Osteoblast (primary cell): ENCODE data around the gene SMAD5. TPM values are rescaled to one million over a fixed set of nuclear protein-coding genes. Genes with fewer than 3 reads are reported as not detected.

Experiments
- DNase-seq: peaks from one replicate; pipeline ENCODE4 v3.0.0; 2011; ENCODE audit warnings: low spot score, mixed read lengths; ENCODE audit not compliant: insufficient read length; ENCODE audit errors: missing footprints
- H2AFZ ChIP-seq: 2 replicates; pipeline ENCODE4 v1.6.0; 2011; ENCODE audit warnings: mild to moderate bottlenecking, low read length
- H3K27ac ChIP-seq: 2 replicates; pipeline ENCODE4 v1.5.1; 2011; ENCODE audit warnings: mild to moderate bottlenecking, low read depth, low read length, moderate library complexity
- H3K27me3 ChIP-seq: 2 replicates; pipeline ENCODE4 v1.6.0; 2012; ENCODE audit warnings: mild to moderate bottlenecking, control low read depth, inconsistent platforms, low read length, moderate library complexity; ENCODE audit not compliant: insufficient read depth
- H3K36me3 ChIP-seq: 2 replicates; pipeline ENCODE4 v1.5.1; 2011; ENCODE audit warnings: mild to moderate bottlenecking, low read length, control low read depth, moderate library complexity; ENCODE audit not compliant: insufficient read depth
- H3K4me1 ChIP-seq: 2 replicates; pipeline ENCODE4 v1.5.1; 2011; ENCODE audit warnings: mild to moderate bottlenecking, low read length, control low read depth, moderate library complexity; ENCODE audit not compliant: insufficient read depth
- H3K4me2 ChIP-seq: 2 replicates; pipeline ENCODE4 v1.6.0; 2011; ENCODE audit warnings: mild to moderate bottlenecking, low read length; ENCODE audit not compliant: insufficient read depth
- H3K4me3 ChIP-seq: fragments of 200-600 bp; sonication (generic); 3 replicates; pipeline ENCODE4 v1.5.1; 2012; ENCODE audit warnings: mild to moderate bottlenecking, low read length, inconsistent platforms; ENCODE audit not compliant: insufficient read depth
- H3K79me2 ChIP-seq: 2 replicates; pipeline ENCODE4 v1.6.0; 2012; ENCODE audit warnings: mild to moderate bottlenecking, low read length, control low read depth, inconsistent platforms; ENCODE audit not compliant: insufficient read depth
- H3K9me3 ChIP-seq: 2 replicates; pipeline ENCODE4 v1.5.1; 2011; ENCODE audit warnings: low read depth, low read length, control low read depth
- H4K20me1 ChIP-seq: 2 replicates; pipeline ENCODE4 v1.6.0; 2012; ENCODE audit warnings: mild to moderate bottlenecking, low read length, control low read depth; ENCODE audit not compliant: insufficient read depth
- small RNA-seq: library from RNA; depleted of rRNA; stranded (forward); fragments of <200 nt; gene quantifications from one replicate; pipeline ENCODE3, GENCODE V24; 2012
- total RNA-seq: library from RNA; depleted of rRNA; stranded (reverse); fragments of >200 nt; gene quantifications from 2 replicates; pipeline ENCODE4 v1.2.3, GENCODE V29; 2012
- TF ChIP-seq, protein P1 (sequence below): IDR thresholded peaks from 2 replicates; pipeline ENCODE4 v1.5.1; 2011; ENCODE audit warnings: mild to moderate bottlenecking, low read depth, low read length, moderate library complexity; ENCODE audit errors: extremely low read depth

Gene SMAD5
- total RNA-seq, 1 donor: 58.6 TPM

DNA sequence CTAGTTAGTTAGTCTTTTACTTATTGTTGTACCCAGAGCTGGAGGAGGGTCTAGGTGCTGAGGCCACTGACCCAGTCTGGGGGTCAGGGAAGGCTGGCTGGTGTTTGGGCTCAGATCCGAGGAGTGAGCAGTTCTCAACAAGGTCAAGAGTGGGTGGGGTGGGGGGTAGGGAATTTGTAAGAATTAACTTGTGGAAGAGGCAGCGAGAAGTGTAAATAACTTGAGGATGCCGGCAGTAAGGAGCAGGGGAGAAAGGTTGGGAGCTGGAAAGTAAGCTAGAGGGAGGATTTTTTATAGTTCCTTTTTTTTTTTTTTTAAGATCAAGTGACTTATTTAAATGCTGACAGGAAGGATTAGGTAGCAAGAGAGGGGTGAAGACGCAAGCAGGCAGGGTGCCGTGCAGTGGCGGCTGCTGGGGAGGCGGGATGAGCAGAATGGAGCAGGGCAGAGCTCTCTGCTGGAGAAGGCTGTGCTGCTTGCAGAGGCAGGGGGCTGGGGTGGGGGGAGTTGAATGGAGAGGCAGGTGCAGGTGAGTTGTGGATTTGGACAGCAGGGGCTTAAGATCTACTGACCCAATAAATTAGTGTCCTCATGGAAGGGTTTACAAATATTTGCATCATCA is 95.6 kb downstream of the SMAD5 start:
- no peaks in the 10 kb centered on the region for H3K79me2 ChIP-seq
- H3K9me3 ChIP-seq: no peaks in the 10 kb centered on the region
- TF ChIP-seq, protein P1, sequence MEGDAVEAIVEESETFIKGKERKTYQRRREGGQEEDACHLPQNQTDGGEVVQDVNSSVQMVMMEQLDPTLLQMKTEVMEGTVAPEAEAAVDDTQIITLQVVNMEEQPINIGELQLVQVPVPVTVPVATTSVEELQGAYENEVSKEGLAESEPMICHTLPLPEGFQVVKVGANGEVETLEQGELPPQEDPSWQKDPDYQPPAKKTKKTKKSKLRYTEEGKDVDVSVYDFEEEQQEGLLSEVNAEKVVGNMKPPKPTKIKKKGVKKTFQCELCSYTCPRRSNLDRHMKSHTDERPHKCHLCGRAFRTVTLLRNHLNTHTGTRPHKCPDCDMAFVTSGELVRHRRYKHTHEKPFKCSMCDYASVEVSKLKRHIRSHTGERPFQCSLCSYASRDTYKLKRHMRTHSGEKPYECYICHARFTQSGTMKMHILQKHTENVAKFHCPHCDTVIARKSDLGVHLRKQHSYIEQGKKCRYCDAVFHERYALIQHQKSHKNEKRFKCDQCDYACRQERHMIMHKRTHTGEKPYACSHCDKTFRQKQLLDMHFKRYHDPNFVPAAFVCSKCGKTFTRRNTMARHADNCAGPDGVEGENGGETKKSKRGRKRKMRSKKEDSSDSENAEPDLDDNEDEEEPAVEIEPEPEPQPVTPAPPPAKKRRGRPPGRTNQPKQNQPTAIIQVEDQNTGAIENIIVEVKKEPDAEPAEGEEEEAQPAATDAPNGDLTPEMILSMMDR: no peak
- H3K4me2 ChIP-seq: no peak overlapping the region
- no peak for DNase-seq
- no peaks in the 10 kb centered on the region for H4K20me1 ChIP-seq
- peaks cover 38% of the 10 kb centered on the region for H3K27me3 ChIP-seq
- no peaks in the 10 kb centered on the region for H3K36me3 ChIP-seq
- no peak overlapping the region for H3K27ac ChIP-seq
- no peak overlapping the region for H3K4me3 ChIP-seq
- no peaks in the 10 kb centered on the region for H3K4me1 ChIP-seq
- H2AFZ ChIP-seq: no peak overlapping the region

DNA sequence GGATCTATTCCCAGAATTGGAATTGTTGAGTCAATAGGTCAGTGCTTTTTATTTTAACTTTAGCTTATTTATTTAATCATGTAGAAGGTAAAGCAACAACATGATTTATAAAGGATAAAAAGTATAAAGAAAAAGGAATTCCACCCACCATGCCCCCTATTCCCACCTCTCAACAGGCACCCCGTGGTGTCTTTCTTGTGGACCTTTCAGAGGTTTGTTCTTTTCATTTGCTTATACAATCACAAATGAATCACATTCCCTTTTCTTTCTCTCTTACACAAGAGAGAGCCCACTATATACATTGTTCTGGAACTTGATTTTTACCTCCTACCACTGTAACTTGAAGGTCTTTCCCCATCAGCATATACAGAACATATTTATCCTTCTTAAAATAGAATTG is 97.5 kb downstream of the SMAD5 start:
- no peak overlapping the region for H3K4me2 ChIP-seq
- H3K27ac ChIP-seq: no peak overlapping the region
- H2AFZ ChIP-seq: no peak overlapping the region
- no peaks in the 10 kb centered on the region for H3K9me3 ChIP-seq
- TF ChIP-seq, protein P1: no peak
- no peaks in the 10 kb centered on the region for H3K36me3 ChIP-seq
- H3K4me1 ChIP-seq: peaks cover under 1% of the 10 kb centered on the region
- H3K4me3 ChIP-seq: no peak overlapping the region
- no peaks in the 10 kb centered on the region for H4K20me1 ChIP-seq
- no peaks in the 10 kb centered on the region for H3K79me2 ChIP-seq
- peaks cover 28% of the 10 kb centered on the region for H3K27me3 ChIP-seq
- DNase-seq: no peak

DNA sequence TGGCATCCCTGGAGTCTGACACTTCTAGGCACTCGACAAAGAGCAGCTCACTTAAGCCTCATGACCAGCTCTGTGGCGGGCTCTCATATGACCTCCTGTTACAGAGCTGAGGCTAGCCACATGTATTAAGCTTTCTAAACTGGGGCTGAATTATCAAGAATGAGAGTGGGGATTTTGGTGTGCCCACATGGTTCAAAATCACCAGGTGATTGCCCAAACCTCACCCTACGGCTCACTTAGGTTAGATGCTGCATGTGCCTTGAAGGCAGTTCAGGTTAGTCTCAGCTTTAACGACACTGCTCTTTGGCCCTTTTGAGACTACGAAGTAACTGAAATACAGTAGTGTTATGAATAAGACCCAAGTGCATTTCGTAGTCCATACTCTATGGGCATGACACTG is 99.7 kb downstream of the SMAD5 start:
- Histone ChIP-seq H2AFZ (no peak overlapping the region), H3K27ac (no peak overlapping the region), H3K36me3 (no peaks in the 10 kb centered on the region), H3K79me2 (no peaks in the 10 kb centered on the region), H3K27me3 (peaks cover 13% of the 10 kb centered on the region), H4K20me1 (no peaks in the 10 kb centered on the region), H3K4me3 (no peak overlapping the region), H3K9me3 (no peaks in the 10 kb centered on the region), H3K4me2 (no peak overlapping the region), H3K4me1 (peaks cover 6% of the 10 kb centered on the region)
- TF ChIP-seq, protein P1: no peak
- DNase-seq: no peak

Small RNA genes lying within 50 kb of the gene (small RNA-seq; reads per million reads assigned to genes)
- gene RF02173 (not detected), gene RF02175 (not detected), gene RF02176 (not detected)

Other genes with a start within 250 kb of the SMAD5 start
- not detected in 2 replicates for gene IL9, start 237.0 kb upstream of the SMAD5 start, total RNA-seq
- not detected in 2 replicates for gene LECT2, start 177.9 kb upstream of the SMAD5 start, total RNA-seq
- 1,700 and 2,120 TPM in 2 replicates for gene TGFBI, start 103.9 kb upstream of the SMAD5 start, total RNA-seq
- not detected in 2 replicates for gene SMIM32, start 60.3 kb downstream of the SMAD5 start, total RNA-seq
- gene TRPC7, start 232.7 kb downstream of the SMAD5 start, total RNA-seq: not detected in 2 replicates